Stimulated activated CD4-positive, alpha-beta T cell treated with anti-CD3 and anti-CD28 coated beads, Interleukin-4, amount 100 ng/mL, for 24 hours (primary cell): Measurements from ENCODE around the gene MALT1.
"Not testable (repeated sequence)": the region's sequence is repeated elsewhere in the genome, so short reads cannot be mapped to it uniquely, and the experiment has no call there.

Source experiments
- DNase-seq: peaks from one replicate; pipeline ENCODE4 v3.0.0-alpha.2; 2020

The MALT1 gene

DNA sequence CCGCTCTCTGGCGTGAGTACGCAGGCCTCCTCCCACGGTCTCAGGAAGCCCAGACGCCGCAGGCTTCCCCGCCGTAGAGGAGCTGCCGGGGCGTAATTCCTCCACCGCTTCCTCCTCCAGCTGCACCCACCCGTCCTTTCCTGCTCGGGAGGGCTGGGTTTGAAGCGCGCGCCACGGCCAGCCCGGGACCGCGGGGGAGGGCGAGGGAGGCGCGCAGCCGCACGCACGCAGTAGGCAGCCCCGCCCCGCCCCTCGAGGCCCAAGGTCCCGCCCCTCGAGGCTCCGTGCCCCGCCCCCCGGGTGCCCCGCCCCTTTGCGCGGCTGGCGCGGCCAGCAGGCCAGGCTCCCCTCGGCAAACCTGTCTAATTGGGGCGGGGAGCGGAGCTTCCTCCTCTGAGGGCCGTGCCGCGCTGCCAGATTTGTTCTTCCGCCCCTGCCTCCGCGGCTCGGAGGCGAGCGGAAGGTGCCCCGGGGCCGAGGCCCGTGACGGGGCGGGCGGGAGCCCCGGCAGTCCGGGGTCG, at the start of gene MALT1:
MALT1 (plus strand) TSS at position 355 of the 521 bp plus-strand sequence. CDS start 179 bp downstream, outside the sequence.
- peak; percentile 95 for DNase-seq

- no peak for DNase-seq
Measured at GRCh38 chr18:58624011-58624410, 47.3 kb upstream of the MALT1 start.

- DNase-seq: no peak
Measured at GRCh38 chr18:58625839-58626238, 45.4 kb upstream of the MALT1 start.

DNA sequence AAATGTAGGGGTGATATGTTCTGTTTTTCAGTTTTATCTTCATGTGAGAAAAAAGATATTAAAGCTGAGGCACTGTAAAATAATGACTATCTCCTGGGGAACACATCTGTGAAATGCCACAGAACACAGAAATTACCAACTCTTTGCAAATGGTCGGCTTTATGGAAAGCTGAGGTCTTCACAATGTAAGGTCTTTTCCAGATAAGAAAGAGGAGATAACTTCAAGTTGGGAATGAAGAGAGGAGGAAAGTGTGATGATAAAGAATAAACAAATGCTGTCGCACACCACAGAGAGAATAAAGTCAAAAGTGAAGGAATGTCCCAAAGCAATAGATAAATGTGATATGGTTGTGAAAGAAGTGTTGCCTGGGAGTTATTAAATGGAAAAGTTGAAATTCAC, 41.2 kb upstream of the MALT1 start:
- DNase-seq: no peak

DNA sequence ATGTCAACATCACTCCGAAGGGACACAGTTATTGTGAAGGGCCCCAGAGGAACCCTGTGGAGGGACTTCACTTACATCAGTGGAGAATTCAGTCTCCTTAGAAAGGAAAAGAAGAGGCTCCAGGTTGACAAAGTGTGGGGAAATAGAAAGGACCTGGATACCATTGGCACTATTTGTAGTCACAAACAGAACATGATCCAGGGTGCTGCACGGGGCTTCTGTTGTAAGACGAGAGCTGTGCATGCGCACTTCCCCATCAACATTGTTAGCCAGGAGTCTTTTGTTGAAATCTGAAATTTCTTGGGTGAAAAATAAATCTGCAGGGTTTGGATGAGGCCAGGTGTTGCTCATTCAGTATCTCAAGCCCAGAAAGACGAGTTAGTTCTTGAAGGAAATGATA, 40.0 kb upstream of the MALT1 start:
- no peak for DNase-seq

GRCh38 chr18:58632552-58632951, 38.7 kb upstream of the MALT1 start:
- DNase-seq: no peak

GRCh38 chr18:58633874-58634273, 37.4 kb upstream of the MALT1 start:
- no peak for DNase-seq

- no peak for DNase-seq
Measured at GRCh38 chr18:58635891-58636290, 35.4 kb upstream of the MALT1 start.

DNA sequence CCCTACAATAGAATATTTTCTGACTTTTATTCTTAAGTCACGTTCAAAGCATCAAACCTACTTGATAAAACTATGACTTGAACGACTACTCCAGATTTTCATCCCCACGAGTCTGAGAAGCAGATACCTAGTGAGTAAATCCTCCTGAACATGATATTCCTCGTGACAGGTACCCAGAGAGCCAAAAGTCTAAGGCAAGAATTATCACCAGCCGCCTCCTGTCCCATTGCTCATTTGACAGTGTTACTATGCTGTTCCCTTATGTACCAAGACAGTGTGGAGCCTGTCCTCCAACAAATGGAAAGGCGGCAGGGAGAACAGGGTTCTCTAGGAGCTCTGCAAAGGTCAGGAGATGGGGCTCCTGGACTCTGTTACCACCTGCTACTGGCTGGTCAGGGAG, 34.1 kb upstream of the MALT1 start:
- DNase-seq: no peak

DNA sequence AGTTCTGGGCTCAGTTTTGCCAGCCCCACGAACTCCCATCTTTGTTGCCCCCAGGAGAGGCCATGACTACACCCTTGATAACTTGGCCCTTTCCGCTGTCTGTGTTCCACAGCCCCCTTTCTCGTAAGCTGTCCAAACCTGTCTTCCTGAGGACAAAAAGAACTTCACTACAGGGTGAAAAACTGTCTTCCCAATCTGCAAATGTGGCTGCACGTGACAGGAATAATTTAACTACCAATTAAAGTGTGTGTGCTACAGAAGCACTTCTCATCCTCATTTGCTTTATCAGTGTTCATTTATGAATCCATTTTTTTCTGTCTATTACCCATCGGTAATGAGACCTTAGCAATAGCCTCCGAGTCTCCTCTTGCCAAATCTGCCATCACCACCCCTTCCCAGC, 33.3 kb upstream of the MALT1 start:
- no peak for DNase-seq

DNA sequence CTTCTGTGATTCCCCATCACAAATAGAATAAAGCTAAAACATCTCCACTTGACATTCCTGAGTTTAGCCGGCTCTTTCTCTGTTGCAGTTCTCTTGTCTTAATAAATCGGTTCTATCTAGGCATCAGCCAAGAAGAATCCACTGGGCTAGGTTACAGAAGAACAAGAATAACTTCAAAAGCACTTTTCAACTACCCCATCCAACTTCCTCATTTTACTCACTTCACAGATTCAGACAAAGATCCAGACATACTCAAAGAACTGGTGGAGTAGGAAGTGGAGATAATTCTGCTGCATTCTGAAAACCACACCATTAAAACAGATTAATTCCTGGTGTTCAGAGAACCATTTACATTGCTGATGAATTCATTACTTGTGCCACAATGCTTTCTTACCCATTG, 32.8 kb upstream of the MALT1 start:
- no peak for DNase-seq

GRCh38 chr18:58639237-58639636, 32.0 kb upstream of the MALT1 start:
- DNase-seq: no peak

GRCh38 chr18:58639751-58640427, 31.4 kb upstream of the MALT1 start:
- DNase-seq: no peak

GRCh38 chr18:58640428-58640805, 30.8 kb upstream of the MALT1 start:
- DNase-seq: no peak

DNA sequence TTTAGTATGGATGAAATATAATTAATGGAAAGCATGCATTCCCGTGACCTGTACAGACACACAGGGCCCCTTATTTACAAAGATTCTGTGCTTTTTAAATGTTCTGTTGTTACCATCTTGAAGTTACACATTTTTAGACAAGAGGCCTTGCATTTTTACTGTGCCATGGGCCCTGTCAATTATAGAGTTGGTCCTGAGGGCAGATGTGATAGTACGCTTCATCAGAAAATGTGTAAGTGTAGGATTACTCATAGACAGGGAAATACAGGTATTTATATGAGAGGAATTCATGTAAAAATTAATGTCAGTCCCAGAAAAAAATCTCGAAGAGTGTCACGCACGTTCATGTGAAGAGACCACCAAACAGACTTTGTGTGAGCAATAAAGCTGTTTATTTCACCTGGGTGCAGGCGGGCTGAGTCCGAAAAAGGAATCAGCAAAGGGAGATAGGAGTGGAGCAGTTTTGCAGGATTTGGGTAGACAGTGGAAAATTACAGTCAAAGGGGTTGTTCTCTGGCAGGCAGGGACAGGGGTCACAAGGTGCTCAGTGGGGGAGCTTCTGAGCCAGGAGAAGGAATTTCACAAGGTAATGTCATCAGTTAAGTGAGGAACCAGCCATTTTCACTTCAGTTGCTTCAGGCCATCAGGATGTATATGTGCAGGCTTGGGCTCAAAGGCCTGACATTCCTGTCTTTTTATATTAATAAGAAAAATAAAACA, 30.2 kb upstream of the MALT1 start:
- DNase-seq: no peak

DNA sequence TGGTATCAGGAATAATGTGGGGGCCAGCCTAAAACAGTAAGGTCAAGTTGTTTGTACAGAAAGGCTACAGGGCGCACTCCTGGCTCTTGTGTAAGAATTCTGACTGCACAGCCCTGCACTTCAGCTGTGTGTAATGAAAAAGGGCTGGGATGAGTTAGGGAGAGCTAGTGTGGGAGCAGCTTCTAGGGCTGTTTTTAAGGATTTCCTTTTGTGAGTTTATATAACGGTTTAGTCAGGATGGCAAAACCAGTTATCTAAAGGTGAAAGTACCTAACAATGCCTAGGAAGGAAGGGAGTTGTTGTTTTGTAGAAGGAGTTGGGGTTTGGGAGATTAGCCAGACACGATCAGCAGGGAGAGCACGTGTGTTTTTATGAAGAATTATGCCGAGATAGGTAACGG, 27.7 kb upstream of the MALT1 start:
- DNase-seq: not testable (repeated sequence)

GRCh38 chr18:58645398-58645797, 25.9 kb upstream of the MALT1 start:
- no peak for DNase-seq

- DNase-seq: no peak
Measured at GRCh38 chr18:58646334-58646862, 24.9 kb upstream of the MALT1 start.

DNA sequence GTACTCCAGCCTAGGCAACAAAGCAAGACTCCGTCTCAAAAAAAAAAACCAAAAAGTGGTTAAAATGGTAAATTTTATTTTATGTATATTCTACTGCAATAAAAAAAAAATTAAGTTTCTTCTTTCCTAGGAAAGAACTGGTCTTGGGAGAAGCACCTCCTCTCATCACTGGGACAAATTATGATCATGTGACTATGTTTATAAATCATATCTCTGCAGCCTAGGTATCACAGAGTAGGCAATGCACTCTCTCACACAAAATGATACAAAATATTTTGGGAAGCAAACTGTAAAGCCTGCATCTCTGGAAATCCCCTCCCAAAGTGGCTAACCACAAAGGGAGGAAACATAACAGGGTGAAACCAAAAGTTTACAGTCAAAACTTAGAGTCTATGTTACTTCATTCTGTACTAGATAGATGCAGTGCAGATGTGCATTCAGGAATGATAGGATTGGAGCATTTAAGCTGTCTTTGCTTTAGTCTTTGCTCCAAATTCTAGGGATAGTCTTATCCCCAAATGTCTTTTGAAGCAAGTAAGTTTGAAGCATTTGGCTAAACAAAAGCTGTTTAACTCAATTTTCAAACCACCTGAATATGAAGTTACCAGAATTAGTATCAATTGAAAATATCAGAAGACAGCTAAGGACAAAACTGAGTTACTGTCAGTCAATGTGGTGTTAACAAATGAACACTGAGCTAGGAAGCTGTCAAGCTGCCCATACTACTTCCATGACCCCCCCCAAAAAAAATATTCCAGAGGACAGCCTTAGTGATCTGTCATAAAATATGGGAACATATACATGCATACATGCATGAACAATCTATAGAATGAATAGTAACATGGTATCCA, 21.1 kb upstream of the MALT1 start:
- peak; percentile 61 for DNase-seq

DNA sequence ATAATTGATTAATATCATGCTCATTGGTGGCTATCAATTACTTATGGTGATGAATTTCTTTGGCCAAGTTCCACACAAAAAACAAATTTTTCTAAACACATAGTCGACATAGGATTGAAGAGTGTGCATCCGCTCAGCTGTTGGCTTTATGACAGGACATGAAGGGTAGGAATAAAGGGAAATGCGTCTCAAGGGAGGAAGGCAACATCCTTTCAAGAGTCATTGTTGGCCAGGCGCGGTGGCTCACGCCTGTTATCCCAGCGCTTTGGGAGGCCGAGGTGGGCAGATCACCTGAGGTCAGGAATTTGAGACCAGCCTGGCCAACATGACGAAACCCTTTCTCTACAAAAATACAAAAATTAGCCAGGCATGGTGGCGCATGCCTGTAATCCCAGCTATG, 20.4 kb upstream of the MALT1 start:
- DNase-seq: not testable (repeated sequence)

GRCh38 chr18:58653144-58653722, 18.0 kb upstream of the MALT1 start:
- DNase-seq: not testable (repeated sequence)

- no peak for DNase-seq
Measured at GRCh38 chr18:58653814-58654509, 17.3 kb upstream of the MALT1 start.
